HCT116 (cell line): ENCODE results near the gene SLC12A8.

Experiments used
- ELF1 ChIP-seq: IDR thresholded peaks from 2 replicates; pipeline ENCODE4 v1.6.1; 2012; ENCODE audit warnings: low read depth, borderline replicate concordance
- EZH2 ChIP-seq: fragments of 200-600 bp; sonication (generic); IDR thresholded peaks from 2 replicates; pipeline ENCODE4 v1.6.1; 2017; ENCODE audit warnings: antibody characterized with exemption, mixed run types
- POLR2A ChIP-seq: IDR thresholded peaks from 2 replicates; pipeline ENCODE4 v1.7.0; 2011; ENCODE audit warnings: borderline replicate concordance; ENCODE audit not compliant: insufficient read depth, insufficient read length; ENCODE audit errors: extremely low read depth
- YY1 ChIP-seq: IDR thresholded peaks from 2 replicates; pipeline ENCODE4 v1.6.1; 2011; ENCODE audit warnings: low read length, low read depth, moderate library complexity, mild to moderate bottlenecking; ENCODE audit not compliant: insufficient replicate concordance; ENCODE audit errors: extremely low read depth
- TF ChIP-seq, protein P1 (sequence below), 3 experiments: fragments of 200-600 bp in 1 of 3; sonication (generic) in 1 of 3; IDR thresholded peaks in 2 of 3; conservative IDR thresholded peaks in 1 of 3; 2 replicates each; pipeline ENCODE4 v1.5.1; 2012 to 2017; ENCODE audit warnings: low read depth in 2 of 3, low read length in 2 of 3, antibody characterized with exemption in 1 of 3, borderline replicate concordance in 1 of 3, control low read depth in 1 of 3, mild to moderate bottlenecking in 1 of 3, mixed read lengths in 1 of 3, mixed run types in 1 of 3, moderate library complexity in 1 of 3; ENCODE audit not compliant: insufficient read depth in 1 of 3
- TF ChIP-seq, protein P2 (sequence below): IDR thresholded peaks from 2 replicates; pipeline ENCODE4 v1.6.1; 2012
- TF ChIP-seq, protein P3 (sequence below): IDR thresholded peaks from 2 replicates; pipeline ENCODE4 v1.6.1; 2012

DNA sequence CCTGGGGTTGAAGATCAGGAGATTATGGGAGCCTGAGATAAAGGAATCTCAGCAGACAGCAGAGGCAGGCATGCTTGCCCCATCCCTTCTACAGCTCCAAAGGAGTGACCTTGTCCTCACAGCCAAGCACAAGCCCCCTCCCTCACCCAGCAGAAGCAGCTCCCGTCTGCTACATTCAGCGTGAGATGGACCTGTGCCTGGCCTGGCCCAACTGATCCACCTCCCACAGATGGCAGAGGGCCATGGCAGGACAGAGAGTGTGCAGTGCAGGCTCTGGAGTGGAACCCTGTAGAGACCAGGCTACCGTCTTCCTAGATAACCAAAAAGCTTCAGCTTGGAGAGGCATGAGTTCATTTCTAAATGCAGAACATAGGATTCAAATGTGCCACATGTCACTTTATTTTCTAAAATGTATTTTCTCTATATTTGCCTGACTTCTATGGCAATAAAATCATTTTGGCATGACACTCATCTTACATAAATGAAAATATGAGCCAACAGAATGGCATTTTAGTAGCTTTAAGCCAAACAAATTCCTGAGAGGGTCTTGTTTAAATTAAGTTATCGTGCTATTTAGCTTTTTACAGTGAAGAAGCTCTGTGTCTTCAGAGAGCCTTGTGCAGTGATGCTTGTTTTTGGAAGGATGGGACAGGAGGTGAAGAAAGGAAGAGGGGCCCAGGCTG lies 43.7 kb downstream of the SLC12A8 start:
- TF ChIP-seq, protein P1, sequence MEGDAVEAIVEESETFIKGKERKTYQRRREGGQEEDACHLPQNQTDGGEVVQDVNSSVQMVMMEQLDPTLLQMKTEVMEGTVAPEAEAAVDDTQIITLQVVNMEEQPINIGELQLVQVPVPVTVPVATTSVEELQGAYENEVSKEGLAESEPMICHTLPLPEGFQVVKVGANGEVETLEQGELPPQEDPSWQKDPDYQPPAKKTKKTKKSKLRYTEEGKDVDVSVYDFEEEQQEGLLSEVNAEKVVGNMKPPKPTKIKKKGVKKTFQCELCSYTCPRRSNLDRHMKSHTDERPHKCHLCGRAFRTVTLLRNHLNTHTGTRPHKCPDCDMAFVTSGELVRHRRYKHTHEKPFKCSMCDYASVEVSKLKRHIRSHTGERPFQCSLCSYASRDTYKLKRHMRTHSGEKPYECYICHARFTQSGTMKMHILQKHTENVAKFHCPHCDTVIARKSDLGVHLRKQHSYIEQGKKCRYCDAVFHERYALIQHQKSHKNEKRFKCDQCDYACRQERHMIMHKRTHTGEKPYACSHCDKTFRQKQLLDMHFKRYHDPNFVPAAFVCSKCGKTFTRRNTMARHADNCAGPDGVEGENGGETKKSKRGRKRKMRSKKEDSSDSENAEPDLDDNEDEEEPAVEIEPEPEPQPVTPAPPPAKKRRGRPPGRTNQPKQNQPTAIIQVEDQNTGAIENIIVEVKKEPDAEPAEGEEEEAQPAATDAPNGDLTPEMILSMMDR (IDR thresholded peaks at IDR 0.05 in 2 of 3, conservative IDR thresholded peaks at IDR 0.05 in 1 of 3; ENCODE audit: borderline replicate concordance in 1 of 3, insufficient read depth in 1 of 3, low read depth in 2 of 3, low read length in 2 of 3) = no peak
- TF ChIP-seq YY1 (no peak), EZH2 (no peak), POLR2A (no peak), ELF1 (no peak)
- TF ChIP-seq, protein P2, sequence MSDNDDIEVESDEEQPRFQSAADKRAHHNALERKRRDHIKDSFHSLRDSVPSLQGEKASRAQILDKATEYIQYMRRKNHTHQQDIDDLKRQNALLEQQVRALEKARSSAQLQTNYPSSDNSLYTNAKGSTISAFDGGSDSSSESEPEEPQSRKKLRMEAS = no peak
- TF ChIP-seq, protein P3, sequence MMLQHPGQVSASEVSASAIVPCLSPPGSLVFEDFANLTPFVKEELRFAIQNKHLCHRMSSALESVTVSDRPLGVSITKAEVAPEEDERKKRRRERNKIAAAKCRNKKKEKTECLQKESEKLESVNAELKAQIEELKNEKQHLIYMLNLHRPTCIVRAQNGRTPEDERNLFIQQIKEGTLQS = no peak
